Middle frontal gyrus (tissue), 1 donor: Measurements from ENCODE around the gene POU5F2.

Experiments used
- DNase-seq: peaks from one replicate; pipeline ENCODE4 v3.0.0-alpha.2; 2015; ENCODE audit warnings: low spot score; ENCODE audit errors: extremely low spot score

POU5F2 gene

DNA sequence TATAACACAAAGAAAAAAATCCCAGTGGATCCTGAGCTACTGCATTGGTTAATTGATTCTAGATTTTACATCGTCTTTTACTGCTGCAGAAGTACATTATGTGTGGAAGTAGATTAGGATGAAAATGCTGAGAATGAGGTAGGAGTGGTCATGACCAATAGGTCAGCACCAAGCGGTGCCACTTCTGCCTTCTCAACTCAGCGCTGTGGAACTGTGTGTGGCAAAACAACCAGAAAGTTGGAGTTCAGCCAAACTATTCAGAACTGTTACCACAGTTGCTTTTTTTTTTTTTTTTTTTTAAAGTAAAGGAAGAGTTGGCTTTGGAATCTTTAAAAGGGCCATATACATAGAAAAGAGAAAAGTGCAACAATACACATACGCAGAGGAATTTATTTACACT lies 24.2 kb downstream of the POU5F2 start:
- DNase-seq: no peak

DNA sequence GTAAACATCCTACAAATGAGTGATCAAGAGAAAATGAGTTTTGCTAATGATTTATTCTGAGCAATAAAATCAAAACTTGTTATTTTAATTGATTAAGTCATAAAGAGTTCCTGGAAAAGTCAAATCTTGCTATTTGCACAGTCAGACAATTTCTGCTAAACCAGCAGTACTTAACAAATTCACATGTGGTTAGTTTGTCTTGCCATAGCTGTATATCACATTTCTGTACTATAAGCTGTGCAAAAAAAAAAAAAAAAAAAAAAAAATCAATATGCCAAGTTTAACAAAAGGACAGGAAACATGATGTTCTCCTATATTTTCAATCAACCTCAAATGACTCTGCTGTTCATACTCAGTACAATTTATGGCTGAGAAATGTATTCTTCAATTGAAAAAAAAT lies 24.9 kb downstream of the POU5F2 start:
- no peak for DNase-seq

DNA sequence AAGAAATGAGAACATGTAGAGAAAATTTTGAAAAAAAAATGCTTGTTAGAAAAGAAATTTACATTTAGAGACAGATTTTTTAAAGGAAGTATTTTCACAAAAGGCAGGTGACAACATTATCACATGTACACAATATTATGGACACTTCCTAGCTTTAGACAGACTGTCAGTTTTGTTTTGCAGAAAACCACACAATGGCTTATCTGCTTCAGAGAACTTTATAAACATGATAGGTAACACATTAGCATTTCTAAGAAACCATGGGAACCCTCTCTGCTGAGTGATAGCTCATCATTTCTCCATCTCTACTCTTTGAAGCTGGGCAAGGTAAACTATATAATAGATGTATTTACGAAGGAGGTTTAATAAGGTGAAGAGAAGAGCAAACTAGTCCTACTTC lies 25.6 kb downstream of the POU5F2 start:
- DNase-seq: no peak

DNA sequence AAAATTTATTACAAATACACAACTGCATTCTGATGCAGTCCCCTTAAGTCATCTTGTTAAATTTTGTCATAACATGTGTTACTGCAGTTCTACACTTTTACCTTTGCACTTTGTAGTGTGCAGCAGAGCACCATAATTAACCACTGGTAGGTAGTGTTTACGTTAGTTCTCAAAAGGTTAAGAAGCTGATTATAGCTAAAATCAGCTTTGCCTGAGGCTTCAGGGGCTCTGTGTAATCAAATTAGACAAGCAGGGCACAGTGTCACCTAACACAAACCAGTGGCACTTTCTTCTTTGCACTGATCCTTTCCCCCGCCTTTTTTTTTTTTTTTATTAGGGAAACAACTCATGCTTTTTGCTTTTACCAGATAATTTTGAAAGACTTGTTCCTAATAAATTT lies 26.1 kb downstream of the POU5F2 start:
- no peak for DNase-seq

DNA sequence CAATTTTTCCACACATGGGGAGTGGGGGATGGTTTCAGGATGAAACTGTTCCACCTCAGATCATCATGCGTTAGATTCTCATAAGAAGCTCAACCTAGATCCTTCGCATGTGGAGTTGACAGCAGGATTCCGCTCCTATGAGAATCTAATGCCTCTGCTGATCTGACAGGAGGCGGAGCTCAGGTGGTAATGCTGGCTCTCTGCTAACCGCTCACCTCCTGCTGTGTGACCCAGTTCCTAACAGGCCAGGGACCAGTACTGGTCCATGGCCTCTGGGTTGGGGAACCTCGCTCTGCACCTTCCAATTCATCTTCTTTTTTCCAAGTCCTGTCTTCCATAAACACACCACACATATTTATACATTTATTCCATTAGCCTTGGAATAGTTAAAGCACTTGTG lies 33.0 kb downstream of the POU5F2 start:
- no peak for DNase-seq

DNA sequence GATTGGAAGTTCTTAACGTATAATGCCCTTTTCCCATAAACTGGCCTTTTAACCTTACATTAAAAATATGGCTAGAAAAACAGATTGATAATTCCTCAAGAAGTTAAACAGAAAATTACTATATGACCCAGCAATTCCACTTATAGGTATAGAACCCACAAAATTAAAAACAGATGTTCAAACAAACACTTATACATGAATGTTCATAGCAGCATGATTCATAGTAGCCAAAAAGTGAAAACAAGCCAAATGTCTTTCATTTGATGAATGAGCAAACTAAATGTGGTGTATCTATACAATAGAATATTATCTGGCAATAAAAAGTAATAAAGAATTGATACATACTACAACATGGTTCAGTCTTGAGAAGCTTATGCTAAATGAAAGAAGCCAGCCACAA lies 35.5 kb downstream of the POU5F2 start:
- DNase-seq: no peak

DNA sequence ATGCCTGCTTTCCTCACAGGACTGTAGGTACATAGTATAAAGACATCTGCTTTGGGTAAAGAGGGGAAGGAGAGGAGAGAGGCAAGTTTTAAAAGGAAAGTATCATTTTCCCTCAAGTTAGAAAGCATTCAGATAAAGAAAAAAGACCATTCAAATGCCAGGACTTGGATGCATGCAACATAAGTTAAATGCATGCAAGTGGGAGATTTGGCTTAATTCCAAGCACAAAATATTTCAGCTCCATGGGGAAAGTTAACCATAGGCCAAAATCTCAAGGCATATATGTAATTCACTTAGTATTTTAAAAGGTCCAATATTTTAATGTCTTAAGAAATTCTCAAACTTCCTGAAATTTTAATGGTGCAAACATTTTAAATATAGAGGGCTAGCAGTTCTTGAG lies 36.4 kb downstream of the POU5F2 start:
- no peak for DNase-seq

DNA sequence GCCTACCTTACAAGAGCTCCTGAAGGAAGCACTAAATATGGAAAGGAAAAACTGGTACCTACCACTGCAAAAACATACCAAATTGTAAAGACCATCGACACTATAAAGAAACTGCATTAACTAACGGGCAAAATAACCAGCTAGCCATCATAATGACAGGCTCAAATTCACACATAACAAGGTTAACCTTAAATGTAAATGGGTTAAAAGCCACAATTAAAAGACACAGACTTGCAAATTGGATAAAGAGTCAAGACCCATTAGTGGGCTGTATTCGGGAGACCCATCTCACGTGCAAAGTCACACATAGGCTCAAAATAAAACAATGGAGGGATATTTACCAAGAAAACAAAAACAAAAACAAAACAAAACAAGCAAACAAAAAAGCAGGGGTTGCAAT lies 49.4 kb downstream of the POU5F2 start:
- DNase-seq: no peak
